ENCODE measurements around the gene TRIM43B. TPM values are rescaled to one million over a fixed set of nuclear protein-coding genes. Genes with fewer than 3 reads are reported as not detected.
"Not testable (repeated sequence)": the region's sequence is repeated elsewhere in the genome, so short reads cannot be mapped to it uniquely, and the experiment has no call there.

The TRIM43B gene
- total RNA-seq, 1 donor from 2014 or later, result not detected

- Histone ChIP-seq H3K4me1 (no peaks in the 10 kb centered on the region), H3K4me3 (no peak overlapping the region), H3K9me3 (no peaks in the 10 kb centered on the region), H3K36me3 (no peaks in the 10 kb centered on the region), H3K27ac (no peak overlapping the region), H3K27me3 (no peaks in the 10 kb centered on the region)
- TF ChIP-seq CTCF (IDR thresholded peaks at IDR 0.05), result no peak
- DNase-seq (ENCODE audit: low spot score in 2 of 2), result no peak
- intact Hi-C loops (cut with DNase I), result no loop called here
Observed at GRCh38 chr2:95524195-95524594, 39.6 kb upstream of the TRIM43B start.

- H3K36me3 ChIP-seq, result no peaks in the 10 kb centered on the region
- intact Hi-C loops (cut with DNase I), result no loop called here
- TF ChIP-seq CTCF (IDR thresholded peaks at IDR 0.05), result no peak
Observed at GRCh38 chr2:95514718-95515117, 30.2 kb upstream of the TRIM43B start.

GRCh38 chr2:95514226-95514625 lies 29.7 kb upstream of the TRIM43B start:
- DNase-seq (ENCODE audit: low spot score in 2 of 2); H3K9me3 ChIP-seq; H3K4me1 ChIP-seq; intact Hi-C loops (cut with DNase I); H3K36me3 ChIP-seq; H3K27me3 ChIP-seq; H3K27ac ChIP-seq; H3K4me3 ChIP-seq: not testable (repeated sequence)

More at GRCh38 chr2:95514718-95515117, 30.2 kb upstream of the TRIM43B start:
- no peaks in the 10 kb centered on the region for H3K4me1 ChIP-seq
- no peaks in the 10 kb centered on the region for H3K9me3 ChIP-seq
- no peaks in the 10 kb centered on the region for H3K27me3 ChIP-seq
- no peak overlapping the region for H3K4me3 ChIP-seq
- DNase-seq (ENCODE audit: low spot score in 2 of 2), result no peak
- H3K27ac ChIP-seq, result no peak overlapping the region

- Histone ChIP-seq H3K9me3 (no peaks in the 10 kb centered on the region), H3K27ac (no peak overlapping the region), H3K4me1 (no peaks in the 10 kb centered on the region), H3K4me3 (no peak overlapping the region), H3K36me3 (no peaks in the 10 kb centered on the region), H3K27me3 (no peaks in the 10 kb centered on the region)
- DNase-seq (ENCODE audit: low spot score in 2 of 2), result no peak
- intact Hi-C loops (cut with DNase I), result no loop called here
- no peak for TF ChIP-seq CTCF (IDR thresholded peaks at IDR 0.05)
Observed at GRCh38 chr2:95509408-95509807, 24.9 kb upstream of the TRIM43B start.

GRCh38 chr2:95505222-95505621 lies 20.7 kb upstream of the TRIM43B start:
- H3K27ac ChIP-seq, result no peak overlapping the region

GRCh38 chr2:95500854-95501253 lies 16.3 kb upstream of the TRIM43B start:
- no peak overlapping the region for H3K4me3 ChIP-seq
- TF ChIP-seq CTCF (IDR thresholded peaks at IDR 0.05), result no peak
- H3K27me3 ChIP-seq, result no peaks in the 10 kb centered on the region
- H3K36me3 ChIP-seq, result no peaks in the 10 kb centered on the region
- no peak overlapping the region for H3K27ac ChIP-seq
- no peaks in the 10 kb centered on the region for H3K4me1 ChIP-seq
- intact Hi-C loops (cut with DNase I), result no loop called here
- H3K9me3 ChIP-seq, result no peaks in the 10 kb centered on the region
- DNase-seq (ENCODE audit: low spot score in 2 of 2), result no peak

More at GRCh38 chr2:95505222-95505621, 20.7 kb upstream of the TRIM43B start:
- no peak for TF ChIP-seq CTCF (IDR thresholded peaks at IDR 0.05)
- Histone ChIP-seq H3K36me3 (no peaks in the 10 kb centered on the region), H3K4me1 (no peaks in the 10 kb centered on the region), H3K4me3 (no peak overlapping the region), H3K9me3 (no peaks in the 10 kb centered on the region), H3K27me3 (no peaks in the 10 kb centered on the region)
- intact Hi-C loops (cut with DNase I), result no loop called here
- no peak for DNase-seq (ENCODE audit: low spot score in 2 of 2)

- intact Hi-C loops (cut with DNase I); H3K4me3 ChIP-seq; H3K4me1 ChIP-seq; H3K36me3 ChIP-seq; H3K27me3 ChIP-seq; H3K9me3 ChIP-seq; DNase-seq (ENCODE audit: low spot score in 2 of 2); H3K27ac ChIP-seq: not testable (repeated sequence)
Observed at GRCh38 chr2:95492076-95492475, 7.5 kb upstream of the TRIM43B start.

- H3K4me1 ChIP-seq; H3K4me3 ChIP-seq; H3K27me3 ChIP-seq; DNase-seq (ENCODE audit: low spot score in 2 of 2); intact Hi-C loops (cut with DNase I); H3K9me3 ChIP-seq; H3K36me3 ChIP-seq; H3K27ac ChIP-seq: not testable (repeated sequence)
Observed at GRCh38 chr2:95475025-95475424, 9.5 kb downstream of the TRIM43B start.

GRCh38 chr2:95467984-95468383 lies 16.6 kb downstream of the TRIM43B start:
- H3K9me3 ChIP-seq; H3K36me3 ChIP-seq; DNase-seq (ENCODE audit: low spot score in 2 of 2); intact Hi-C loops (cut with DNase I); H3K4me1 ChIP-seq; H3K27ac ChIP-seq; H3K27me3 ChIP-seq; H3K4me3 ChIP-seq: not testable (repeated sequence)

- H3K27me3 ChIP-seq; H3K4me1 ChIP-seq; DNase-seq (ENCODE audit: low spot score in 2 of 2); H3K9me3 ChIP-seq; H3K36me3 ChIP-seq; H3K4me3 ChIP-seq; intact Hi-C loops (cut with DNase I); H3K27ac ChIP-seq: not testable (repeated sequence)
Observed at GRCh38 chr2:95466572-95466971, 18.0 kb downstream of the TRIM43B start.

All from ascending aorta (tissue), 2 donors.